Hematopoietic multipotent progenitor cell treated with erythropoietin and hydrocortisone succinate and interleukin-3 and kit ligand, for 15 days (in vitro differentiated cells): ENCODE data around the gene ODF2L.

Source experiments
- DNase-seq: peaks from one replicate; pipeline ENCODE4 v3.0.0-alpha.2; 2015; ENCODE audit warnings: low spot score

Gene ODF2L, protein sequence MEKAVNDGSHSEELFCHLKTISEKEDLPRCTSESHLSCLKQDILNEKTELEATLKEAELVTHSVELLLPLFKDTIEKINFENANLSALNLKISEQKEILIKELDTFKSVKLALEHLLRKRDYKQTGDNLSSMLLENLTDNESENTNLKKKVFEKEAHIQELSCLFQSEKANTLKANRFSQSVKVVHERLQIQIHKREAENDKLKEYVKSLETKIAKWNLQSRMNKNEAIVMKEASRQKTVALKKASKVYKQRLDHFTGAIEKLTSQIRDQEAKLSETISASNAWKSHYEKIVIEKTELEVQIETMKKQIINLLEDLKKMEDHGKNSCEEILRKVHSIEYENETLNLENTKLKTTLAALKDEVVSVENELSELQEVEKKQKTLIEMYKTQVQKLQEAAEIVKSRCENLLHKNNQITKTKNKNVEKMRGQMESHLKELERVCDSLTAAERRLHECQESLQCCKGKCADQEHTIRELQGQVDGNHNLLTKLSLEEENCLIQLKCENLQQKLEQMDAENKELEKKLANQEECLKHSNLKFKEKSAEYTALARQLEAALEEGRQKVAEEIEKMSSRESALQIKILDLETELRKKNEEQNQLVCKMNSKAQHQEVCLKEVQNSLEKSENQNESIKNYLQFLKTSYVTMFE

DNA sequence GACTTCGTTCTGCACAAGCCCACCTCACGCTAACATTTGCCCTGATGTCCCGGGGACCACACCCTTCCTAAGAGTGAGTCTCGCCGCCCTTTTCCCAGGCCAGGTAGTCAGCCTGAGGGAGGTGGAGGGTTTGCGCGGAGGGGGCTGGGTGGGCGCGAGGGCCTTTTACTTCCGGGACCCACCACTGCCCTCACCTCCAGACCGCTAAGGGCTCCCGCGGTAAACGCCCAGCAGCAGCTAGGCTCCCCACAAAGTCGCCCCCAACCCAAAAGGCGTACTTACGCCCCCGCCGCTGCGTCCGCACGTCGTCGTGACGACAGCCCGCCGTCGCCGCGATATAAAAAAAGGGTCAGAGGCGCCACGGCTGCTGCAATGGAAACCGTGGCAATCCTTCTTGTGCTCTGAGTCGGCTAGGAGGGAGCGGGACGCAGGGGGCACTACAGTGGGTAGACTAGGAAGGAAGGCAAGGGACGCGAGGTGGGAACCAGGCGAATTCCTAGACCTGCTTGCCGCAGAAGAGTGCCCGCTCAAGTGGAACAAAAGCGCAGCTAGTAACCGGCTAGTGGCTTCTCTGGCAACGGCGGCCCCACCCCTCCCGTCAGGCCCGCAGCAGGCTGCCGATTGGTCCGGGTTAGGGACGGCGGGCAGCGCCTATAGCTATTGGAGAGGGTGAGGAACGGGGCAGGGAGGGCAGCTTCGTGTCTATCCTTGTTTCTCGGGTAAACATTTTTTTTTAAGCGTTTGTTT is at the start of gene ODF2L:
ODF2L (minus strand) TSS at position 573 of the 747 bp plus-strand sequence. CDS start 9,296 bp downstream, outside the sequence.
- peak; percentile 77 for DNase-seq

DNA sequence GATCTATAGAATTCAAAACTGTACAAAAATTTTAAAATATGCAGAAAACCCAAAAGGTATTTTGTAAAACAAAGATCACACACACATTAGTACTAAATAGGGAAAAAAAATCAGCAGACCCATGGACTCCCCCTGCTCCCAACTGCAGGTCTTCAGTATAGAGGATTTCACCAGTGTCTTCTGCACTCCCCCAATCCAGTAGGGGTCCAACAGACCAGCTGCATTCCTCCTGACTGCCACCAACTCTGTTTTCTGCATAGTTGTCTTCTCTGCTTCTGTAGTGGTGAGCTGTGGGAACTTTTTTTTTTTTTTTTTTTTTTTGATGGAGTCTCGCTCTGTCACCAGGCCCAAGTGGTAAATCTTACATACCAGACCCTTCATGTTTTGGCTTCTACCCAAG is 49.8 kb upstream of the ODF2L start:
- DNase-seq = no peak

DNA sequence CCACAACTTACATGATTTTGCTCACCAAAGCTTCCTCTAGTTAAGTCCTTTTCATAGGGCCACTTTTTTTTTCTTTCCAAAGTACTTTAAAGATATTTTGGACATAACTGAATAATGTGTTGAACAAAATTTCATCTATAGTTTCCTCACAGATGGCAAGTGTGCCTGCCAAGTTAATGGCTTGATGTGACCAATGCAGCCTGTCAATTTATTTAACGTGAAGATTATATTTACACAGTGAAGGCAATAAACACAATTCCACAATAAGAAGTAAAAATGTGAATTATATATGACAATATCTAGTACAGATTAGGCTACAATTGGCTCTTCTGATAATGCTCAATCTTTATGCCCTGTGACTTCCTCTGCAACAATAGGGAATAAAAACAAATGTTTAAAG is 45.9 kb upstream of the ODF2L start:
- DNase-seq = no peak

DNA sequence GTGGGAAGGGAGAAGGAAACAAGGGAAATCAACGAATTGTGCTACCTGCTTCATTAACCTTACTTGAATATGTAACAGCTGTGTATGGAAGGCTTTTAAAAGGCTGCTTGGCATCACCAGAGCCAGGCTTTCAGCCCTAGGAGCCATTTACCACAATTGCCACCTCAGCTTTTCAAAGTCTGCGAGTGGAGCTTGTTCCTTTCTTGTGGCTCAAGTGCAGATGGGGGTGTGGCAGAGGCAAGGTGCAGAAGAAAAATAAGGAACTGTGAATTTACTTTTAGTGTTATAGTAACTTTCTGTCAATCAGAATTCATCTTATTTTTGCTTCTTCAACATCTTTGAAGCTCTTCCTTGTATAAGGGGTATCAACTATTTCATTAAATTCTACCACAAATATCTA is 45.5 kb upstream of the ODF2L start:
- DNase-seq = no peak

DNA sequence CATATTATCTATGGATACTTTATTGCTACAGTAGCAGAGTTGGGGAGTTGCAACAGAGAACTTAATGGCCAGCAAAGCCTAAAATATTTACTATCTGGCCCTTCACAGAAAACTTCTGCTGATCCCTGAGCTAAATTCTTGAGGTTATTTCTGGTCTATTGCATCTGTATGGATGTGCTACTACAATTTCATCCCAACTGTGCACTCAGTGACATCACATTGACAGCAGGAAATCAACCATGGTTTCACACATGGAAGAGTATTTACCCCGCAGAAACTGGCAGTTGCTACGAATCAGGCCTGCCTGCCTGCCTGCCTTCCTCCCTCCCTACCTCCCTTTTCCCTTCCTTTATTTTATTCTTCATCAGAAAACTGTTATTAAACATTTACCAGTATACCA is 39.9 kb upstream of the ODF2L start:
- no peak for DNase-seq

DNA sequence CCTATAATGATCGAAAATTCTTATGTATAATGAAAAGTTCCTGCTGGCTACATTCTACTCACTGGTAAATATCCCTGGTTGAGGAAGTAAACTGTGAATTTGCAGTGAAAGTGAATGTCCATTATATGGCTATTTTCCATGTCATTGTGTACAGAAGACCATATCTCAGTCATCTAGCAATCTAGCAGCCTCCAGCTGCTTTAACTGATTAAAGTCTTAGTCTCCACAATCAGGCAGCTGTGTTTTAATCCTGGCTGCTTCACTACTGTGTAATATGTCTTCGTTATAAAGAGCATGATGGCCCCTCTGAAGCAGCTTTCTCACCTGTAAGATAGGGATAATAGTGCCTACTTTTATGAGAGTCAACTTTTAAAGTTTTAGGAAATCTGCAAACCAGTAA is 39.2 kb upstream of the ODF2L start:
- no peak for DNase-seq

DNA sequence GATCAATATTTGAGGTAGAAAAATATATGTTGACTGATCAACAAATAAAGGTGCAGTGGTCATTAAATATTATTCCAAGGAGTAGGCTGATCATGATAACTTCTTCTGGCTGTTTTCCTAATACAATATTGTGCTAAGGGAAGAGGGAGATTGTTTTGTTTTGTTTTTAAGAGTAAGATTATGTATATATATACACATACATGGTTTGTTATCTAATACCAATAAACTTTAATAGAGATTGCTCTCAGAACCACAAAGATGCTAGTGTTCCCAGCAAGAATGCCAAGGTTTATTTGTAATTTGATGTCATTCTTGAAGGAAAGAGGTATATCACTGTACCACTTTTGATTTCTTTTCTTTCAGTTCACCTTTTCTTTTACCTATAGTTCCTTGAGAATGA is 37.9 kb upstream of the ODF2L start:
- no peak for DNase-seq

DNA sequence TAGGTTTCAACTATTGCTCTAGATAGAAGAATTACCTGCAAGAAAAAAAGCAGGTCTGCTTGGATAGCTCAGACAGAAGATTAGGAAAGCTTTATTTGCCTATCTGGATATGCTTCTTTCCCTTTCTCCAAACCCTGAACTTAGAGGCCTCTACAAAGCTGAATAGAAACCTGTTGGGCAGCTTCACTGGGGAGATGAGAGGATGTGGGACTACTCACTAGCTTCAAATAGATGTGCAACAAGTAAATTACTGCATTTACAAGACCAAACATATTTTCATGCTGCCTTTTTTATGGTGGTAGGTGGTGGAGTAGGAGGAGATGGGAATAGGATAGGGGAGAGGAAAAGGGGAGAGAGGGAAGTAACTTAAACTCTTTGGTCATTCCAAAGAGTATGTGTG is 34.3 kb upstream of the ODF2L start:
- DNase-seq = no peak

DNA sequence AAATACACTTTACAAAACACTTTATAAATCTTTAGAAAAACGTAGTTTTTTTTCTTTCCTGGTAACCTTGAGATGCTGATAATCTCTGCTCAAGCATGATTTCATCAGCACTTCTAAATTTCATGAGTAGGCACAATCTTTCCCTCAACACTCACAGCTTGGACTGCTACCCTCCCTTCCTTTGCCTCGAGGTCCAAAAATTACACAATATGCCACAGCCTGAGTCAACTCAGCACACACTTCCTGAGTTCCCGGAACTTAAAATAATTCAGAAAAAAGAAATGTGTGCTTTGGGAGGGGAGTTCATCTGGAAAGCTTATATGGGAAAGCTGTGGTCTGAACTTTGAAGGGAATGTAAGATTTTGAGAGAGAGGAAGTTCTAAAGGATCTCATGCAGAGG is 33.7 kb upstream of the ODF2L start:
- DNase-seq = no peak

DNA sequence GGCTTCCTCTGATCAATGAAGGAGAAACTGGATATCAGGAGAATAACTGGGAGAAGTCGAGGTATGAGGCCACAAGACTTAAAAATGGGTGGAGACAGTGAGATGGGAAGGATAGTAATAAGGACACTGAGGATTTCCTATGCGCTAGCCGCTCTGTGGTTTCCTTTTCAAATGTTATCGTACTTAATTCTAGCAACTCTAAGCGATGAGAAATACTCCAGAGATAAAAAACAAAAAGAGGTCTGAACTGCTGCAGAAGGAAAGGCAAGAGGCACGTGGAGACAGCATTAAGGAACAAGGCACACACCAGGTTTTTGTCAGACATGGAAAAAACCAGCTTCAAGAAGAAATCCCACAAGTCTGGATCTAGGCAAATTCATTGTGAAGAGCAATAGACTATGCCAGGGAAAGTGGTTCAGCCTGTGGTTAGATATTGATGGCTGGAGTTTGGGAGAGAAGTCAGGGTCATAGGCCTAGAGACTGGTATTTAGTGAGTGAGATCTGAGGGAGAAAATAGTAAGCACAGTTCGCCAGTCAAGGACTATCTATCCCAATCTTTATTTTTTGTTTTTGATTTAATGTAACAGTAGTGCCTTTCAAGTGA is 33.1 kb upstream of the ODF2L start:
- DNase-seq = no peak

DNA sequence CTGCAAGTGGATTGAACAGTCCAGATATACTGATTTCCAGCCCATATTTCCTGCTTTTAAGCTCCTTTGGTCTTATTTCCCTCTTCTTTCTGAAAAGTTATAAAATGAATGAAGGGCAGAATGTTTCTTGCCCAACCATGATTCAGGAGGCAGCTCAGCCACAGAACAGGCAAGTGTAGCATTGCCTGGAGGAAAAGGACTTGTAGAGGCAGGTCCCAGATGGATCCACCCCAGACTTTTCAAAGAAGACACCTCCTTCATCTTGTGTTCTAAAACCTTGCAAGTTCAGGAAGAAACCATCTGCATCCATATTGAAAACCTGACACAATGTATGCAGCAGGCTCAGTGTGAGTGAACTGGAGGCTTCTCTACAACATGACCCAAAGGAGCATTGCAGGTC is 27.8 kb upstream of the ODF2L start, which contains the start of gene CLCA2:
CLCA2 (plus strand) TSS at position 299 of the 400 bp plus-strand sequence; CDS start at position 376, 77 bp downstream.
- DNase-seq = no peak

DNA sequence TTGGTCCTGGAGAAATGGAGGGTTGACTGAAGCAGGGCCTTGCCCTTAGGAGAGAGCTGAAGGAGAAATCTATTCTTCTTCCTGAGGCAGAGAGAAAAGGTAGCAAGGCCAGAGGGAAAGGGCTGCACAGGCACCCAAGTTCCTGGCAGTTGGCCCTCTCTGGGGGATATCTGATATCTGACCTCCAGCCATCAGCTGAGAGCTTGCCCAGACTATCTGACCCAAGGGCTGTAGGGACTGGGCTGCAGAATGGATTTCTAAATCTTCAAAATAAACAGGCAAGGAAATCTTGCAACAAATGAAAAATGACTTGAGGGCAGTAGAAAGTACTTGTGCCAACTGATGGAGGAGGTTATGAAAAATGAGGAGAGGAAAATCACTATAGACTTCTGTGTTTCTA is 27.4 kb upstream of the ODF2L start:
- DNase-seq = no peak

DNA sequence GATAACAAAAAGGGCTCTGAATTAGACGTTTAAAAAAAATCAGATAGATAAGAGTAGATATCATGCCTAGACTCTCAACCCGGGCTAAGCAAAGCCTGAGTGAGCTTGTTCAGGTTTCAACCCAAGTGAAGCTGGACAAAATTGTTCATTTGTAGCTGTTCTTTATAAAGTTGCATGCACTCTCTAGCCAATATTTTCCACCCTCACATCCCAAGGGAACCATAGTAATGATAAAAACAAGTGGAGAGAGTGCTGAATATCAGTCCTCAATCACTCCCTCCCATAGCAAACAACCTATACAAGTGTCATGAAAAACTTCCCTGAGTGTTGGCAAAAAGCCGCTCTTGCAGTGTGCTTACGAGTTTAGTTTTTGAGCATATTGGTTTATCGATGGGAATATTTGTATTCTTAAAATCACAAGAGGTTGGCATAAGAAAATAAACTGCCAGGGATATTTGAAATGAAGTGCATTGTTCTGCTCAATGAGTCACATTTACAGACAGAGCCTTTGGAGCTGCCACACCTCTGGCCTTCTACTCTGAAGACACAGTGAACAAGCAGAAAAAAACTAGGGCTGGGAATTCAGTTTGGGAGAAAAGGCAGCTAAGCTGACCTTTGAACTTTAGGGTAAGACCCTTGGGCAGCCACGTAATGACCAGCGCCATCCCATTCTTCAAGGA is 25.6 kb upstream of the ODF2L start:
- DNase-seq = no peak

DNA sequence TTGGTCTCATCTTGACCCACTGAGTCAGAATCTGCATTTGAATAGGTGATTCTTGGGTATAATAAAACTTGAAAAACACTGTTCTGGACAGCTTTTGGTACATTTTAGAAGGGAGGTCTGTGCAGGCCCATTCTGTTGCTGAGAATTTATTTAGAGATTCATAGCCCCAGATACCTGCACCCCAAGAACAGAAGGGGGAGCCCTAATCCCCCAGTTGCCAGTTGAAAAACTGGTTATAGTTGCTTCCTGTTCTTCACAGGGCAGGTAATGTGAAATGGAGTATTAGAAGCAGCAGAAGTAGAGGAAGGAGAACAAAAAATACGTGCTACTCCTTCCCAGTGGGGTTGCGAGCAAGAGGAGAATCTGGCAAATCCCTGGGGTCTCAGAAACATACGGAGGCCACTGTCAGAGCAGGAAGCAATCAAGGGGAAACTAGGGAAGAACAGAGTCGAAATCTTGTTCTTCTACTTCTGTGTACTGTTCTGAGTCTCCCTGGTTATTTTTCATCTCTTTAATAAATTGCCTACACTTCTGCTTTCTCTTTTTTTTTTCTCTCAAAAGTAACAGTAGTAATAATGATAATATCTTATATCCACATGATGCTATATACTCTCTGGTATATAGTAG is 23.3 kb upstream of the ODF2L start:
- peak; percentile 6 for DNase-seq

DNA sequence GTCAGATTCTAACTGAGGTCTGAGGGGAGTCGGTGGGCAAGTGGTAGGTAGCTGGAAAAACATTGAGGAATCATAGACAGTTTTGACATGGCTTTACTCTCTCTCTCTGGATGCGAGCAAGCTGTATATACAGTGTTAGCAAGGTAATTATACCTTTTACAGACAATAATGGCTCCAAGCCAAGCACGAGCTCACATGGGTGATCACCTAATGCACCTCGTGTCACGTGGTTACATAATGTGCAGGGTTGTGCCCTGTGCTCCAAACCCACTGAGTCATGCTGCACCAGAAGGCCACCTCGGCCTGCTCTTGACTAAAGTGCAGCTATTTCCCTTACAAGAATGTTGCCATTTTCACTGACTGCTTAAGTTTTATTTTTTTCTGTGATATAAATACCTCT is 20.2 kb upstream of the ODF2L start:
- no peak for DNase-seq

DNA sequence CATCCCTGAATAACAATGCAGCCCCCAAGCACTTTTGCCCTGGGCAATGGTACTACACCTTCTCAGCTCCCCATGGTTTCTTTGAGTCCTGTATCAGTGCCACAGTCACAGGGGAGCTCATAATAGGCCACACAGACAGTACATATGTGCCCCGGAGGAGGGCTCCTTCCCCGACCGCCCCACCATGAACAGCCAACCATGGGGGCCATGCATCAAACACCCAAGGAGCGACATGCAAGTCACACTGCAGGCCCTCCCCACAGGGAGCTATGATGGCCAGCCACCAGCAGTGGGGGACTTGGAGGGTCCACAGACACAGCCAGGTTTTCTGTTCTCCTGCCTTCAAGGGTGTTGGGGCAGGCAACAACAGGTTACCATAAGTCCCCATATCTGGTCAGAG is 14.8 kb upstream of the ODF2L start:
- no peak for DNase-seq

DNA sequence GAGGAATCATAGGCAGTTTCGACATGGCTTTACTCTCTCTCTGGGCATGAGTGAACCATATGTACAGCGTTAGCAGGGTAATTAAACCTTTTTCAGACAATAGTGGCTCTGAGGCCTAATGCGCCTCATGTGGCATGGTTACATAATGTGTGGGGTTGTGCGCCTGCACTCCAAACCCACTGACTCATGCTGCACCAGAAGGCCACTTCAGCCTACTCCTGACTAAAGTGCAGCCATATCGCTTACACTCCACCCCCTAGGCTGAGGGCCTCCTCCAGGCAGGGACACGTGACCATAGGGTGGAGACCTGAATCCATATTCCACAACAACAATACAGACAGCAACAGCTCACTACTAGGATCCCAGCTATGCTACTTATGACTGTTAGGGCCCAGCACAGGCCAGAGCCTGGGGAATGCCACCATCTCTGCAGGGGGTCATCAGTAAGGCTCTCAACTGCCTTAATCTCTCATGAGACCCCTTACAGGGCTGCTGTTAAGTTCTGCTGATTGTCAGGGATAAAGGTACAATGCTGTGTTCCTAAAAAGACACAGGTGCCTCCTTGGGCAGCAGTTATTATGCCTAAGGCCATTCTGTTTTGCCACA is 13.4 kb upstream of the ODF2L start:
- no peak for DNase-seq

DNA sequence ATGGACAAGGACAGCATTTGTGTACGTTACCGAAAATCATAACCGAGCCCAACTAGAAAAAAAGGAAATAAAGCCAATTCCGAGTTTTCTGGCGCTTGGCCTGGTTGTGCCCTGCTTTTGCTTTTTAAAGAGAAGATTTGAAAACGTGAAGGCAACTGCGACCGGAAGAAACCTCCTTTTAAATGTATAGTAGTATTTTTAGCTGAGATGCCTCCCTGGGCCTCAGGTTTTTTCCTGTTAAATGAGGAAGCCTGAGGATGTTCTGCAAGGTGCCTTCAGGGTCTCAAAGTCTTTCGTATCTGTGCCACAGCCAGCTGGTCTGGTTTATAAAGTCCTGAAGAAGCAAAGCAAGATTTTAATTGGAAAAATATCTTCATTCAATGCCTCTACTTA is 371 bp upstream of the ODF2L start:
- DNase-seq = no peak

DNA sequence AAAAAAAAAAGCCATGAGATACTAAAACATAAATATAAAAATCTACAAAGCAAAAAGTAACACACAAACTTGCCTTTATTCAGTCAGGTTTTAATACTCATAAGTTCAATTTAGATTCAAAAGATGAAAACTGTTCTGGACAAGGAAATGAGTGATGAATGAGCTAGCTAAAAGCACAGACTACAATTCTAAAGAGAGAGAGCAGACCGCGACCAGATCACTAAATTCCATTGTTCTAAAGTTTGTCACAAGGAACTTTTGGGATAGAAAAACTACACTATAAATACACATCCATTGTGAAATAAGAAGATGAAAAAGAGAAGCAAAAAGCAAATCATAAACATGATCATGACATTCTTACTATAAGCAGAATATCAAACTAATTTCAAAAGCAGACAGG is 1.7 kb downstream of the ODF2L start:
- DNase-seq = no peak

DNA sequence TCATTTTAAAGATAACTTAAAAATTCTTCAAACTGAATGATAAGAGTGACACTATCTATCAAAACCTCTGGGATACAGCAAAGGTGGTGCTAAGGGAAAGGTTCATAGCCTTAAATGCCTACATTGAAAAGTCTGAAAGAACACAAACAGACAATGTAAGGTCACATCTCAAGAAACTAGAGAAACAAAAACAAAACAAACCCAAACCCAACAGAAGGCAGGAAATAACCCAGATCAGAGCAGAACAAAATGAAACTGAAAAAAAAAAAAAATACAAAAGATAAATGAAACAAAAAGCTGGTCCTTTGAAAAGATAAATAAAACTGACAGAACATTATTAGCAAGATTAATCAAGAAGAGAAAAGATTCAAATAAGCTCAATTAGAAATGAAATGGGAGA is 6.8 kb downstream of the ODF2L start:
- DNase-seq = no peak

DNA sequence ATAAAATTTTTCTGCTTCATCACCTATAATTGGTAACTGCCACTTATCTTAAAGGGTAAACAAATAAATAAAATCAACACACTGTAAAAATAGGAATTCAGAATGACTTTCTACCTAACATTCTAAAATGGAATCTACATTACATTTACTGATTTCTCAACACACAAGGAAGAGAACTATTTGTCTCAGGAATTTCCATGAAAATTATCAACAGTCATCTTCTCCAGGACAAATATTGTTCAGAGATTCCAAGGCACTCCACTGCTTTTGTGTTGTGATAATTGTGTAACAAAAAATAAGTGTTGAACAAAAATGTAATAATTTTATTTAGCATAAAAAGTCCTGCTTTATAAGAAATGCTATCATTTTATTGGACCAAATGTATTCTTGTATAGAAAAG is 7.3 kb downstream of the ODF2L start:
- no peak for DNase-seq
